ENCODE measurements around the gene HCN3. TPM values are rescaled to one million over a fixed set of nuclear protein-coding genes. Genes with fewer than 3 reads are reported as not detected.

HCN3 gene
- total and polyA plus RNA-seq, 2 donors (not counting 3 experiments of a cell fraction or from before 2014, with no cell fraction given), result 3.3 to 4.1 TPM

GRCh38 chr1:155268630-155269029 is 8.6 kb upstream of the HCN3 start:
- DNase-seq (ENCODE audit: low read depth, low spot score), result no peak
- no peak overlapping the region for H3K27ac ChIP-seq (ENCODE audit: insufficient read depth, low read depth, low read length)
- TF ChIP-seq MYC (IDR thresholded peaks at IDR 0.05; ENCODE audit: low read depth, low read length) (no peak), JUN (IDR thresholded peaks at IDR 0.05; ENCODE audit: borderline replicate concordance, insufficient read depth, insufficient read length, low read depth) (no peak), GATA2 (IDR thresholded peaks at IDR 0.05; ENCODE audit: insufficient read depth, insufficient read length, low read depth, low read length) (no peak), MAX (IDR thresholded peaks at IDR 0.05; ENCODE audit: insufficient read depth, insufficient read length) (no peak), POLR2AphosphoS5 (IDR thresholded peaks at IDR 0.05; ENCODE audit: insufficient read depth, low read depth, low read length) (no peak), POLR2A (IDR thresholded peaks at IDR 0.05; ENCODE audit: low read depth, low read length) (no peak), CTCF (IDR thresholded peaks at IDR 0.05; ENCODE audit: extremely low read depth in 1 of 2, insufficient read depth in 1 of 2, low read depth in 1 of 2, low read length in 2 of 2) (no peak), FOS (IDR thresholded peaks at IDR 0.05; ENCODE audit: borderline replicate concordance, insufficient read depth, low read length) (no peak), EZH2 (IDR thresholded peaks at IDR 0.05; ENCODE audit: borderline replicate concordance, low read depth, low read length, severe bottlenecking) (no peak)
- ChIA-PET CTCF (no interaction called here), POLR2A (no interaction called here)
- no peak overlapping the region for H3K4me3 ChIP-seq (replicated peaks in 1 of 3; ENCODE audit: insufficient read depth in 1 of 3, low read depth in 1 of 3, low read length in 3 of 3)
- no peaks in the 10 kb centered on the region for H3K9me3 ChIP-seq (replicated peaks; ENCODE audit: control insufficient read depth, insufficient read depth, low read length)
- H3K9ac ChIP-seq (replicated peaks; ENCODE audit: extremely low read depth, insufficient read depth, low read length), result no peak overlapping the region
- peaks cover 26% of the 10 kb centered on the region for H3K79me2 ChIP-seq (ENCODE audit: control insufficient read depth, insufficient read depth, low read length)
- no peak overlapping the region for H2AFZ ChIP-seq (ENCODE audit: low read depth, low read length)
- H3K36me3 ChIP-seq (ENCODE audit: control insufficient read depth in 2 of 2, extremely low read depth in 1 of 2, insufficient read depth in 2 of 2, low read length in 2 of 2), result peaks cover 31 to 43% of the 10 kb centered on the region in 2 experiments
- H3K4me1 ChIP-seq (ENCODE audit: control insufficient read depth, extremely low read depth, insufficient read depth, low read length), result peaks cover 8% of the 10 kb centered on the region
- dilution Hi-C loops (cut with MboI; ENCODE audit: extremely low pct_ligation_motif_present, low sequenced_read_pairs), result no loop called here
- BruUV-seq (replicated peaks), result no TSS peak
- intact Hi-C loops (cut with micrococcal nuclease), result no loop called here
- H3K27me3 ChIP-seq (ENCODE audit: control insufficient read depth in 2 of 2, insufficient read depth in 2 of 2, low read length in 2 of 2), result no peaks in the 10 kb centered on the region
- H4K20me1 ChIP-seq (replicated peaks; ENCODE audit: control insufficient read depth, extremely low read depth, insufficient read depth, low read length), result no peaks in the 10 kb centered on the region
- no peaks in the 10 kb centered on the region for H3K9me1 ChIP-seq (replicated peaks; ENCODE audit: control insufficient read depth, extremely low read depth, insufficient read depth, low read length)
- no peak overlapping the region for H3K4me2 ChIP-seq (ENCODE audit: insufficient read depth, low read length)
- FAIRE-seq, result no peak
